ENCODE data around the gene UCN.
"Not testable (repeated sequence)": the region's sequence is repeated elsewhere in the genome, so short reads cannot be mapped to it uniquely, and the experiment has no call there.

UCN gene

DNA sequence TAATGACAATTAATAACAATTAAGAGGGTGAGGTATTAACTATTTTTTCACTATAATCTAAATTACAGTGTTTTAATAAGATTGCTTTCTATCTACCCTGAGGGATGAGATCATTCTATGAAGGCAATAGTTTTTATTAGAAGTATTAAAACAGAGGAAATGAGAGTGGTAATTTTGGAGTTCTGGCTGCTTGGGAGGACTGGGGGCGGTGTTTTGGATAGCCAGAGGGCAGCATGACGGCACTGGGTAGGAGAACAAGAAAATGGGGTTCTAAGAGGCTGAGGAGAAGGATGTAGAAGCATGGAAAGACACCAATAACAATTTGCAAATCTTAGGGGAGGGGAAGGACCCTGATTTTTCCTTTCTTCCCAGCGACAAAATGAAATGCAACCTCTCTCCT lies 38.1 kb downstream of the UCN start:
- Histone ChIP-seq H3K27ac (ENCODE audit: low read depth, low read length) (no peak overlapping the region), H3K9me3 (ENCODE audit: control insufficient read depth, insufficient read depth, low read depth, low read length) (no peaks in the 10 kb centered on the region), H3K9ac (ENCODE audit: low read length) (no peak overlapping the region), H3K27me3 (ENCODE audit: control insufficient read depth, insufficient read depth, low read length) (peaks cover 23% of the 10 kb centered on the region), H3K4me1 (ENCODE audit: control insufficient read depth, insufficient read depth, low read length) (peaks cover 9% of the 10 kb centered on the region; the same call in 1 of the 2 replicates), H3K36me3 (ENCODE audit: control insufficient read depth, insufficient read depth, low read length) (no peaks in the 10 kb centered on the region), H3K4me3 (ENCODE audit: low read depth, low read length) (no peak overlapping the region)

DNA sequence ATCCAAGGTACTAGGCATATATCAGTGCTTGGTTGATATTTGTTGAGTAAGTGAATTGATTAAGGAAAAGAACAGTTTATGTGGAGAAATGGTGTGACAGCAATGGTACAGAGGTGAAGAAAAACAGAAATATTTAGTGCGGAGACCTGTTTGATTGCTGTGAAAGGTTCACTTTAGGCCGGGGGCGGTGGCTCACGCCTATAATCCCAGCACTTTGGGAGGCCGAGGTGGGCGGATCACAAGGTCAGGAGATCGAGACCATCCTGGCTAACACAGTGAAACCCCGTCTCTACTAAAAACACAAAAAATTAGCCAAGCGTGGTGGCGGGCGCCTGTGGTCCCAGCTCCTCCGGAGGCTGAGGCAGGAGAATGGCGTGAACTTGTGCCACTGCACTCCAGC lies 39.9 kb downstream of the UCN start:
- H3K9ac ChIP-seq (ENCODE audit: low read length); H3K9me3 ChIP-seq (ENCODE audit: control insufficient read depth, insufficient read depth, low read depth, low read length); H3K4me3 ChIP-seq (ENCODE audit: low read depth, low read length); H3K36me3 ChIP-seq (ENCODE audit: control insufficient read depth, insufficient read depth, low read length); H3K27ac ChIP-seq (ENCODE audit: low read depth, low read length): not testable (repeated sequence)
- Histone ChIP-seq H3K27me3 (ENCODE audit: control insufficient read depth, insufficient read depth, low read length) (peaks cover 41% of the 10 kb centered on the region), H3K4me1 (ENCODE audit: control insufficient read depth, insufficient read depth, low read length) (peaks cover 11% of the 10 kb centered on the region)

- peaks cover 69% of the 10 kb centered on the region for H3K27me3 ChIP-seq (ENCODE audit: control insufficient read depth, insufficient read depth, low read length)
- H3K9me3 ChIP-seq (ENCODE audit: control insufficient read depth, insufficient read depth, low read depth, low read length): no peaks in the 10 kb centered on the region
- no peak overlapping the region for H3K9ac ChIP-seq (ENCODE audit: low read length)
- H3K4me1 ChIP-seq (ENCODE audit: control insufficient read depth, insufficient read depth, low read length): peaks cover 15% of the 10 kb centered on the region
- H3K4me3 ChIP-seq (ENCODE audit: low read depth, low read length): no peak overlapping the region; the same call in 1 of the 2 replicates
- no peak overlapping the region for H3K27ac ChIP-seq (ENCODE audit: low read depth, low read length)
- no peaks in the 10 kb centered on the region for H3K36me3 ChIP-seq (ENCODE audit: control insufficient read depth, insufficient read depth, low read length)
These were observed 42.7 kb downstream of the UCN start for GRCh38 chr2:27265536-27265870.

GRCh38 chr2:27264753-27265535 lies 43.3 kb downstream of the UCN start:
- no peaks in the 10 kb centered on the region for H3K9me3 ChIP-seq (ENCODE audit: control insufficient read depth, insufficient read depth, low read depth, low read length)
- H3K27ac ChIP-seq (ENCODE audit: low read depth, low read length): no peak overlapping the region
- peaks cover 15% of the 10 kb centered on the region for H3K4me1 ChIP-seq (ENCODE audit: control insufficient read depth, insufficient read depth, low read length)
- peak overlapping the region; percentile 56 for H3K4me3 ChIP-seq (ENCODE audit: low read depth, low read length)
- peak overlapping the region; percentile 25 for H3K9ac ChIP-seq (ENCODE audit: low read length)
- no peaks in the 10 kb centered on the region for H3K36me3 ChIP-seq (ENCODE audit: control insufficient read depth, insufficient read depth, low read length)
- peaks cover 75% of the 10 kb centered on the region for H3K27me3 ChIP-seq (ENCODE audit: control insufficient read depth, insufficient read depth, low read length)

- H3K4me3 ChIP-seq (ENCODE audit: low read depth, low read length): peak overlapping the region; percentile 56
- no peaks in the 10 kb centered on the region for H3K9me3 ChIP-seq (ENCODE audit: control insufficient read depth, insufficient read depth, low read depth, low read length)
- no peak overlapping the region for H3K27ac ChIP-seq (ENCODE audit: low read depth, low read length)
- no peaks in the 10 kb centered on the region for H3K36me3 ChIP-seq (ENCODE audit: control insufficient read depth, insufficient read depth, low read length)
- H3K27me3 ChIP-seq (ENCODE audit: control insufficient read depth, insufficient read depth, low read length): peaks cover 81% of the 10 kb centered on the region
- peak overlapping the region; percentile 25 for H3K9ac ChIP-seq (ENCODE audit: low read length)
- peaks cover 15% of the 10 kb centered on the region for H3K4me1 ChIP-seq (ENCODE audit: control insufficient read depth, insufficient read depth, low read length)
These were observed 43.9 kb downstream of the UCN start for GRCh38 chr2:27264253-27264752.

GRCh38 chr2:27263287-27264252 lies 44.7 kb downstream of the UCN start:
- H3K27me3 ChIP-seq (ENCODE audit: control insufficient read depth, insufficient read depth, low read length): peaks cover 87% of the 10 kb centered on the region
- no peaks in the 10 kb centered on the region for H3K36me3 ChIP-seq (ENCODE audit: control insufficient read depth, insufficient read depth, low read length)
- no peak overlapping the region for H3K27ac ChIP-seq (ENCODE audit: low read depth, low read length)
- H3K4me1 ChIP-seq (ENCODE audit: control insufficient read depth, insufficient read depth, low read length): peaks cover 15% of the 10 kb centered on the region
- peak overlapping the region; percentile 56 for H3K4me3 ChIP-seq (ENCODE audit: low read depth, low read length)
- H3K9me3 ChIP-seq (ENCODE audit: control insufficient read depth, insufficient read depth, low read depth, low read length): no peaks in the 10 kb centered on the region
- H3K9ac ChIP-seq (ENCODE audit: low read length): no peak overlapping the region

DNA sequence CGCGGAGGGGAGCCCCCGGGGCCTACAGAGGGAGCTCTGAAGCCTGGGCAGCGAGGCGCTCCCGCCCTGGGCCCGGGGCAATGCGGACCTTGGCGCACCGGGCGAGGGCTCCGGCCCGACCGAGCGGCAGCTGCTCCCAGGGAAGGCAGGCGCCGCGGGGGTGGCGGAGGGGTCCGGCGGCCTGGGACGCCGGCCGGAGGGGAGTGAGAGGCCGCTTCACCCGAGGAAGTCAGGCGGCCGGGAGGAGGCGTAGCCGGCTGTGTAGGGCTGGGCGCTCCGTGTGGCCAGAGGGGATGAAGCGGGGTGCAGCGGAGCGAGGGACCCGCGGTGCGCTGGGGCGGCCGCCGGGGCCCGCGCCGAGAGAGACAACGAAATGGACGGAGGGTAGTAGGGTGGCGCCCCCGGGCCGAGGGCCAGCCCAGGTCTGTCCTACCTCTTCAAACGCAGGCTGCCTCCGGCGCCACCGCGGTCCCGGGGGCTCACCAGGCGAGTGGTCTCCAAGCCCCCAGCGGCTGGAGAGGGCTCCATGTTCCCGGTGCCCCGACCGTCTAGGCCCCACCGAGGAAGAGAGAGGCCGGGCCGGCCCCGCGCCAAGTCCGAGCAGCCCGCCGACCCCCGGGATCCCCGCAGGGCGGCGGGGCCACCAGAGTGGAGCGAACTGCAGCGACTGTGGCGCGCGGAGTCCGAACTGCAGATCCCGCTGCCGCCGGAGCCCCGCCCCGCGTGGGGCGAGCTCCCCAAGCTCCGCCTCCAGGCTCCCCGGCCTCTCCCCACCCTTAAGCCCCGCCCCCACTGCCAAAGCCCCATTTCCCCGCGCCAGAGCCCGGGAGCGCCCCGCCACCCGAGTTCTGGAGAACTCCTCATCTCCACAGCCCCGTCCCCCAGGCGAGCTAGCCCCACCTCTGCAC lies 45.6 kb downstream of the UCN start, which contains the start of gene SLC30A3:
SLC30A3 (minus strand) TSS at position 669 of the 908 bp plus-strand sequence; CDS start at position 528, 141 bp downstream.
- Histone ChIP-seq H3K27me3 (ENCODE audit: control insufficient read depth, insufficient read depth, low read length) (peaks cover 91% of the 10 kb centered on the region), H3K36me3 (ENCODE audit: control insufficient read depth, insufficient read depth, low read length) (no peaks in the 10 kb centered on the region), H3K4me1 (ENCODE audit: control insufficient read depth, insufficient read depth, low read length) (peaks cover 15% of the 10 kb centered on the region), H3K4me3 (ENCODE audit: low read depth, low read length) (peak within 1 kb of the TSS; percentile 56), H3K9ac (ENCODE audit: low read length) (no peak within 1 kb of the TSS), H3K9me3 (ENCODE audit: control insufficient read depth, insufficient read depth, low read depth, low read length) (no peaks in the 10 kb centered on the region), H3K27ac (ENCODE audit: low read depth, low read length) (no peak within 1 kb of the TSS)

DNA sequence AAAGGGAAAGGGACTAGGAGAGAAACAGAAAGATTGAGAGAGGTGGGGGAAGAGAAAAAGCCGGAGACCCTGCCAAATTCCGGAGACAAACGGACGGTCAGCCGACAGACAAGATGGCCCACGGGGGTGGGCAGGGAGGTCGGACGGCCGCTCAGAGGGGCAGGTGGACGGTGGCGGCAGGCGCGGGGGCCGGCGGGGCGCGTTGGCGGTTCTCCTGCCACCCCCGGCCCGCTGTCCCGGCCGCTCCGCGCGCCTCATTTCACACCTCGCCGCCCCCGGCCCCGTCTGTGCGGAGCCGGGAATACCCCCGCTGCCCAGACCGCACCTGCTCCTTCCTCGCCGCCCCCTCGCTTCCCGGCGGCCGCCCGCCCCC lies 46.3 kb downstream of the UCN start:
- Histone ChIP-seq H3K4me3 (ENCODE audit: low read depth, low read length) (peak overlapping the region; percentile 56), H3K4me1 (ENCODE audit: control insufficient read depth, insufficient read depth, low read length) (peaks cover 15% of the 10 kb centered on the region), H3K9me3 (ENCODE audit: control insufficient read depth, insufficient read depth, low read depth, low read length) (no peaks in the 10 kb centered on the region), H3K36me3 (ENCODE audit: control insufficient read depth, insufficient read depth, low read length) (no peaks in the 10 kb centered on the region), H3K27ac (ENCODE audit: low read depth, low read length) (no peak overlapping the region), H3K9ac (ENCODE audit: low read length) (no peak overlapping the region), H3K27me3 (ENCODE audit: control insufficient read depth, insufficient read depth, low read length) (peaks cover 92% of the 10 kb centered on the region)

- Histone ChIP-seq H3K27ac (ENCODE audit: low read depth, low read length) (no peak overlapping the region), H3K36me3 (ENCODE audit: control insufficient read depth, insufficient read depth, low read length) (no peaks in the 10 kb centered on the region), H3K9me3 (ENCODE audit: control insufficient read depth, insufficient read depth, low read depth, low read length) (no peaks in the 10 kb centered on the region), H3K27me3 (ENCODE audit: control insufficient read depth, insufficient read depth, low read length) (peaks cover 91% of the 10 kb centered on the region), H3K4me3 (ENCODE audit: low read depth, low read length) (peak overlapping the region; percentile 56), H3K4me1 (ENCODE audit: control insufficient read depth, insufficient read depth, low read length) (peaks cover 15% of the 10 kb centered on the region), H3K9ac (ENCODE audit: low read length) (no peak overlapping the region)
These were observed 46.9 kb downstream of the UCN start for GRCh38 chr2:27261241-27261925.

GRCh38 chr2:27258051-27258450 lies 50.2 kb downstream of the UCN start:
- no peak overlapping the region for H3K27ac ChIP-seq (ENCODE audit: low read depth, low read length)
- no peaks in the 10 kb centered on the region for H3K9me3 ChIP-seq (ENCODE audit: control insufficient read depth, insufficient read depth, low read depth, low read length)
- no peaks in the 10 kb centered on the region for H3K36me3 ChIP-seq (ENCODE audit: control insufficient read depth, insufficient read depth, low read length)
- H3K4me3 ChIP-seq (ENCODE audit: low read depth, low read length): no peak overlapping the region
- 0 out of 2 replicates have a peak, but pooled peaks cover 6% of the 10 kb centered on the region for H3K4me1 ChIP-seq (ENCODE audit: control insufficient read depth, insufficient read depth, low read length)
- H3K27me3 ChIP-seq (ENCODE audit: control insufficient read depth, insufficient read depth, low read length): peaks cover 61% of the 10 kb centered on the region
- no peak overlapping the region for H3K9ac ChIP-seq (ENCODE audit: low read length)

Measured in HUES6 (cell line).